Central memory CD4-positive, alpha-beta T cell (primary cell): ENCODE results near the gene MOCS1.
"Not testable (repeated sequence)": the region's sequence is repeated elsewhere in the genome, so short reads cannot be mapped to it uniquely, and the experiment has no call there.

ENCODE experiments used
- DNase-seq: peaks from one replicate; pipeline ENCODE4 v3.0.0; 2022
- total RNA-seq, 3 experiments: gene quantifications; one replicate each; lab custom pipeline; 2026; lab: John Stamatoyannopoulos, UW

The MOCS1 gene
- total RNA-seq, result 0.19 to 1.6 (median 0.92) reads per million in 3 experiments

DNA sequence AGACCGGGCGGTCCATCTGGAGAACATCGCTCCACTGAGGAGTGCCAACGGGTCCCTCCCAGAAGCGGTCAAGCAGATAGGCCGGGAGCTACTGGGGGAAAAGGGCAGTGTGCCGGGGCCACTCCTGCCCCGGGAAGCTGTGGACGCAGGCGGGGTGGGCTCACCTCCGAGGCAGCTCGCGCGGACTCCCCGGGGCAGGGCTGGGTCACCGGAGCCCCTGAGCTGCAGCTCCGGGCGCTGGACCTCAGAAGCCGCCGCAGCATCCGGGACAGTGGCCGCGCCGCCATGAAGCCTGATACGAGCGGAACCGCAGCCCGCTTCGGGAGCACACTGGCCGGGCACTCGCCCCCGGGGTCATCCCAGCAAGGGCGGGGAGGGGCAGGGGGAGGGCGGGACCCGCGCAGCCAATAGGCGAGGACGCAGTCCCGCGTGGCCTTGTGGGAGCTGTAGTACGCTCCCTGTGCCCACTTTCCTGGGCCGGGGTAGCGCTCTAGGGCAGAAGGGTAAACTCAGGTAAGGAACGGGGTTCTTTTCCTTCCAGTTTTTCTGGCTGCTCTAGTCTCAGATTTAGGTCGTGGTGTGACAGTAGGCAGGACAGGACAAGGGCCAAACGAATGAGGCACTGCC, at the start of gene MOCS1:
Gene MOCS1 (minus strand): TSS at position 332 of the 627 bp plus-strand sequence. CDS start 45 bp downstream, at position 287.
- DNase-seq, result no peak

DNA sequence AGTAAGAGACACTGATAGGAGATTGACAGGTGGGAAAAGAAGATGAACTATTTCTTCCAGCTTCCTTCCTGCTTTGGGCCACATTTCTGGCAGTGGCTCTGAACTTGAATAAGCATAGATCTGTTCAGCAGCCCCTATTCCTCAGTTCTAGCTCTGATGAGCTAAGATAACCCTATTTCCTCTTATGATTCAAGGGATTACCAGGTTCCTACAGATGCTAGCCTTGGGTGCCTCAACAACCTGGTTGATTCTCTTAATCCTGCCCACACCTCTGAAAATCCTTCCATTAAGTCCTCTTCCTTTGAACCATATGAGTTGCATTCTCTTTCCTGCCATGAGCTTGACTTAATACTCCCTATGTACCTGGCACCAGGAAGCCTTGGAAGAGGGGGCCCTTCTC, 49.8 kb upstream of the MOCS1 start:
- DNase-seq, result no peak

DNA sequence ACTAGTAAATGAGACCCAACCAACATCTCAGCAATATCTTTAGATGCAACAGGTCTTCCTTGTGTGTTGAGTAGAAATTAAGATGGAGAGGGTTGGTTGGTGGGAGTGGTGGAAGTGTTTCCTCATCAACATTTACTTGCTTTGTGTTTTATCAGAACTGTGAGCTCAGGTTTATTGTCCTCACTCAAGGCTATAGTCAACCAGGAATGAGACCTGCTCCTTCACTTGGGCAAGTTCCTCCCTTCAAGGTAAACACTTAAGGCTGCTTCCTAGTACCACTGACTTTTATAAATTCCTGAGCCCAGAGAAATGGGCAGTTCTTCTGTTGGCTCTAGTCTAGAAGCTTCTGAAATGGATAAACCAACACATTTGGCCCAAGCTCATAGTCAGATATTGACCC, 48.9 kb upstream of the MOCS1 start:
- no peak for DNase-seq

DNA sequence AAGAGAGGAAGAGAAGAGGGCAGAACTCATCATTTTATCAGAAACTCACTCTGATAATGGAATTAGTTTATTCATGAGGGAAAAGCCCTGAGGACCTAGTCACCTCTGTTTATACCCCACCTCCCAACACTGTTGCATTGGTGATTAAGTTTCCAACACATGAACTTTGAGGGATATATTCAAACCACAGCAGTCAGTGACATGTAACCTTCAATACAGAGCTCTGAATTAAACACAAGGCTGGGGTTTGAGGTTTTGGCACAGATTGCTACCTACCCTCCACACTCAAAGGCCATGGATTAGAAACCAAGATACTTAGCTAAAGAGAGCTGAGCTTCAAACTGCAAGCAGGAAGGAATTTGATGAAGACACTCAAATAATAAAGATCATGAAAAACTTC, 48.5 kb upstream of the MOCS1 start:
- DNase-seq, result no peak

DNA sequence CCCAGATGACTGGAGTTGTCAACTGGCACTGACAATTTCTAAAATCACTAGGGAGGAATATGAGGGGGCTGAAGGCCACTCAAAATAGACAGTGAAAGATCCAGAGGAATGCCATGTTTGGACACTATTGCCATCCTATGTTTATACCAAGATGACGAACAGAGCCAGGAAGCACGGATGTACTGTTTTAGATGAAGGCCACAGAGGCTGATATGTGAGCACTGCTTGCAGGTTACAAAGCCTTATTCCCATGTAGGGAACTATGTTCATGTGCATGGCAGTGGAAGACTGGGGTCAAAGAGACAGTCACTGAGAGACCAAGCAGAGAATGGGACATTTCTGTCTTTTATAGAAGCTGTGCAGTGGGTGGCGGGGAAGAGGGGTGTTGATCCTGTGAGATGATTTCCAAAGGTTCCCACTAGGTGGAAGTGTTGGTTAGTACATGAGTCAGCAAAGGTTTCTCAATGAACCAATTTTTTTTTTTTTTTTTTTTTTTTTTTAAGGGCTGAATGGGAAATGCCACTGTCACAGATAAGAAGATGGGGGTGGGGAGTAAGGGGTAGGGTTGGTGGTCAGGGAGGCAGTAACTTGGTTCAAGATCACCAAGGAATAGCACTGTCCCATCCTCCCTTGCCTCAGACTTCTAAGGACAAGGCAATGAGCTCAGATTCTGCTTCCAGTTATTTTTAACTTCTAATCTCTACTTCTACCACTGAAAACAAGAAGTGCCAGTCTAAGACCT, 46.7 kb upstream of the MOCS1 start:
- DNase-seq, result no peak

DNA sequence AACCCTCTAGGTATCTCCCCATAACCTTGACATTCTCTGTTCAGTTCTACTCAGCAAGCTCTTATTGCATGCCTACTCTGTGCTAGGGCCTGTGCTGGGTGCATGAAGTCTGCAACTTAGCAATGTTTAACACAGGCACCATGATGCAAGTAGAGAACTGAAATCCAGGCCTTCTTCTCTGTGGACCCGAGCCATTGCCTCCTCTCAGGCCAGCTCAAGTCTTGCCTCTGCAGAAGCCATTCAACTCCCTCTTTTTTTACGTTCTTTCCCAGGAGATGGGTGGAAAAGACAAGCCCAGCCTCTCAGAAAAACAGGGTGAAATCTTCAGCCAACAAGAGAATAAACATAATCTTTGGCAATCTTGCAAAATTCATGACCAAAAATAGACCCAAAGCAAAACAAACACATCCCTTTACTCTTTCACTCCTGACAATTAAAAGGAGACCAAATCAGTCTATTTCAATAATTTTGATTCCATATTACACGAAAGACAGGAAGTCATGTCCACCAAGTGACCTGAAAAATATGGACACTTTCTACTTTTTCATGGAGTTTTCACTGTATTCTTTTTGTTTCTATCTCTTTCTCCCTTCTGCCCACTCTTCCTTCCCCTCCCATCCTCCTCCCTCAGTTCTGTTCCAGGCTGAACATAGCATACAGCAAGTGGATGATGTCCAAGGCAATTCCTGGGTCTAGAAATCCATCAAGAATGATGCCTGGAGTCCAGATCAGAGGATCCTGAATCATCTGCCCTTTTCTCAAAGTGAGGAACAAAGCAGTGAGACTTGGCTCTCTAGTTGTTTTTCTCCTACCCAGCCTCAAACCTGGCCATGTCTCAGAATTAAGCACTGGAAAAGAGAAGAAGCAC, 45.4 kb upstream of the MOCS1 start:
- DNase-seq, result no peak

DNA sequence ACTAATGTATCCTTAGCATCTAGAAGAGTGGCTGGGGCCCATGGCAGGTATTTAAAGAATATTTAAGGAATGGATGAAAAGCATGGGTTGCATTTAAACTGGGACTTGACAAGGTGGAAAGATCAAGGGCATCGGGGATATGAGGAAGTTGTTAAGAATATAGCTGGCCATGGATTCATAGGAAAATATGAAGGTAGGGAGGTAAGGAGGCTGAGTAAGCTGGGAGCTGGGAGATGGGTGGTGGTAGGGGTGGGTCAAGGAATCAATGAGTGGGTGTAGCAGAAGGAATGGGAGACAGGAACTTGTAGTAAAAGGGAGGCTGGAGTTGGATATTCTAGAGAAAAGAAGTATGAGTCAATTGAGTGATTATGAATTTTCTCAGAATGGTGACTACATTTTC, 44.0 kb upstream of the MOCS1 start:
- no peak for DNase-seq

DNA sequence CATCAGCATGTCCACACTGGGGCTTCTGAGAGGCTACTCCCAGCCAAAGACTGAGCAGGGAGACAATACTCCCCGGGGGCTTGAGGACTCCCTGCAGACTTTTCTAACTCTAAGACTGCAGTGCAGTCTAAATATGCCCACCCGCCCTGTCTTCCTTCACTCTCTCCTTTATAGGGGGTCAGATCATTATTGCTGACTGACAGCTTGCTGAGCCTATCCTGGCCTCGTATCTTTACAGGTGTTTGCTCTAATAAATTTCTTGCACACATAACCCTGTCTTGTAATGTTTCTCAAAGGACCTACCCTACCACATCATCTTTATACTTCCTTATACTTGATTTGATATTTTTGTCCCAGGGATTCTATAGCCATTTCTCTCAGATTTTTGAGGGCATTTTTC, 39.4 kb upstream of the MOCS1 start:
- DNase-seq, result no peak

DNA sequence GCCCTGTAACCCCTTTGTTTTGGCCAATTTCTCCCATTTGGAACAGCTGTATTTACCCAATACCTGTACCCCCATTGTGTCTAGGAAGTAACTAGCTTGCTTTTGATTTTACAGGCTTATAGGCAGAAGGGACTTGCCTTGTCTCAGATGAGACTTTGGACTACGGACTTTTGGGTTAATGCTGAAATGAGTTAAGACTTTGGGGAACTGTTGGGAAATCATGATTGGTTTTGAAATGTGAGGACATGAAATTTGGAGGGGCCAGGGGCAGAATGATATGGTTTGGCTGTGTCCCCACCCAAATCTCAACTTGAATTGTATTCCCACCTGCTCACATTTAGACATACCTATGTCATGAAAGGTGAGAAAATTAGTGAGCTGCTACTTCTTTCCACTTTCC, 38.5 kb upstream of the MOCS1 start:
- DNase-seq, result not testable (repeated sequence)

DNA sequence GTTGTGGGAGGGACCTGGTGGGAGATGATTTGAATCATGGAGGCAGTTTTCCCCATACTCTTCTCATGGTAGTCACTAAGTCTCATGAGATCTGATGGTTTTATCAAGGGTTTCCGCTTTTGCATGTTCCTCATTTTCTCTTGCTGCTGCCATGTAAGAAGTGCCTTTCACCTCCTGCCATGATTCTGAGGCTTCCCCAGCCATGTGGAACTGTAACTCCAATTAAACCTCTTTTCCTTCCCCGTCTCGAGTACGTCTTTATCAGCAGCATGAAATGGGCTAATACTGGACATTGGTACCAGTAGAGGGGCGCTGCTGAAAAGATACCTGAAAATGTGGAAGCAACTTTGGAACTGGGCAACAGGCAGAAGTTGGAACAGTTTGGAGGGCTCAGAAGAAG, 36.9 kb upstream of the MOCS1 start:
- DNase-seq, result not testable (repeated sequence)

DNA sequence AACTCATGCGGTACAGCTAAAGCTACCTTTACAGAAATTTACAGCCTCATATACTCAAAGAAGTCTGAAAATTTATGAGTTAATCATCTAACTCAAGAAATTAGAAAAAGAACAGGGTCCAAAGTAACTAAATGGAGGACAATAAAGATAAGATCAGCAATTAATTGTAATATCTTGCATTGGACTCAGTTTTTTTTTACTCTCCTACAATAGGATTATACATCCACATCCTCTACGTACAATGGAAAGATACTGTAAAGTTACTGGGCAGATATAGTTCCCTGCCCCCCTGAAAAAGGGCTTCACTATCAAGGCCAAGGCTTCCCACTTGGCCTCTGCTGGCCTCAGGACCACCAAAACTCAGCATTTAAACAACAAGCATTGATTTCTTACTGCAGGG, 31.5 kb upstream of the MOCS1 start:
- no peak for DNase-seq

DNA sequence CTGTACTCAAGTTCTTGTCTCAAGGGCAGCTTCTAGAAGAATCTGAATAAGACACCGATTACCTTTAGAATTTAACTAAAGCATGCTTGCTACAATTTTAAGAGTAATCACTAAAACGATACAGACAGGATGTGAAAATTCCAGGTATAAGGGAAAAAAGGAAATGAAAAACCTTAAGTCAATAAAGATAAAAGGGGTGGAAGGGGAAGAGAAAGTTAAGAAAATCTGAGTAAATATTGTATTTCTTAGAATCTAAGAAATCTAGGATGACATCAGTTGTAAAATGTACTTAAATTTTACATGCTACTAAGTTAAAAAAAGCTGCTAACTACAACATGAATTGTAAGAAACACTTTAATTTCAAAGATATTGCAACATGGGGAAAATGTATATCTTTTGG, 30.3 kb upstream of the MOCS1 start:
- DNase-seq, result no peak

DNA sequence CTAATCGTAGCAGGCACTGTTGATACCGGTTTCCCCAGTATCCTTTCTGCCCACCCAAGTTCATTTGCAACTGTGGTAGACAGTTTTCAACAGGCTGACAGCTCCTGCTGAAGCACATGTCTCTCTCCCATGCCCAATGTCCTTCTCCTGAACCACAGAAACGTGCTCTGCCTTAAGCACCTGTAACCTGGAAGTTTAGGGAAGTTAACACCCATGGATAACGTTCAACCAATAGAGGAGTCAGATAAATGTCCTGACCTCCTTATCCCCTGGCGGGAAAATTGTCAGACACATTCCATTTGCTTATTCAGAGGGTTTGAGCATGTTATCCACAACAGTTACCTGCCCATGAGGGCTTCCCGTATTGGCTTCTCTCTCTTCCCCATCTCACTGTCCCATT, 29.8 kb upstream of the MOCS1 start:
- no peak for DNase-seq

DNA sequence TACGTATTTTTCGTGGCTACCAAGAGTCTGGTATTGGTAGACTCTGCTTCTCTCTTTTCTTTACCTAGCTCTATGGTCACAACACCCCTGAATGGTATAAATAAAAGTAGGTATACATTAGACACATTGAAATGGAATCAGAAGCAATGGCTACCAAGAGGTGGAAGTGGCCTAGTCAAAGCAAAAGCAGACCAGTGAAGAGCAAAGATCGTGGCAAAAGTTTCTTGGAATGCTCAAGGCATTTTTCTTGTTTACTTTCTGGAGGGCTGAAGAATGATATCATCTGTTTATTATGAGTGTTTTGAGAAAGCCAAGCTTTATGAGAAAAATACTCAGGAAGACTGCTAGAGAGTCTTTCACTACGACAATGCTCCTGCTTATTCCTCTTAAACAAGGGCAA, 28.6 kb upstream of the MOCS1 start:
- no peak for DNase-seq

DNA sequence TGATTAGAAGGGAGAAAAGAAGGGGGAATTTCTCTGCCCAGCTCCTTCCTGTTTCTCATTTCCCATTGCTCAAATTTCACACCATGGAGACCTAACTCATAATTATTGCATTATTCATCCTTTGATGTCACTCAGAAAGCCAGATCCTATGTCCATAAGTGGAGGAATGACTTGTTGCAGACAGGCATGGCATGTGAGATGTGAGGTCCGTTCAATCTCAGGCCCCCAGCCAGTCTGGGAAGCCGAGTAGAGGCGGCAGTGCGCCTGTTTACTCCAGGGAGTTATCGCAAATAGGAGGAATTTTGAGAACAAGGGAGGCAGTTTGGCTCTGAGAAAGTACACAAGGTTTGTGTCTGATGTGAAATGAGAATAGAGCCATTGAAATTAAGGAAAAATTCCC, 26.9 kb upstream of the MOCS1 start:
- no peak for DNase-seq

DNA sequence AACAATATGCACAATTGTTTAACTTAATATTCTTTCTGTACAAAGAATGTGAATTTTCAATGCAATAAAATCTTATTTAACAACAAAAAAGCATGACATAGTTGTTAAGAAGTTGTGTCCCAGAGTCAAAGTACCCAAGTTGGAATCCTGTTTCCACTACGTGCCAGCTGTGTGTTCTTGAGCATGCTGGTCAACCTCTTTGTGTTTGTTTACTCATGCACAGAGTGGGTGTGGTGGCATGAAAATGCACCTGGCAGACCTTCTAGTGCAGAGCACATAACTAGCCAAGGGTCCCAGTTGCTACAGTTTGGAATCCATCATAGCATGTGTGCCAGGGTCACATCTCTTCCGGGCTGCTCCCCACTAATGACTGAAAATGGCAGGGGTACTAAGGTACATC, 24.7 kb upstream of the MOCS1 start:
- no peak for DNase-seq

DNA sequence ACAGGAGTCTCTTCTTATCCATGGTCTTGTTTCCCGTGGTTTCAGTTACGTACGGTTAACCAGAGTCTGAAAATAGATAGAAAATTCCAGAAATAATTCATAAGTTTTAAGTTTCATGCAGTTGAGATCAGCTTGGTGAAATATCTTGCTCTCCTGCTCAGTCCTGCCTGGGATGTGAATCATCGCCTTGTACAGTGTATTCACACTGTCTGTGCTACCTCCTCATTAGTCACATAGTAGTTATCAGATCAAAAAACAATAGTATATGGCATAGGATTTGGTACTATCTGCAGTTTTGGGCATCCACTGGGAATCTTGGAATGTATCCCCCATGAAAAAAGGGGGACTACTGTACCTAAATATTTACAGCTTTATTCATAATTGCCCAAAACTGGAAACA, 22.7 kb upstream of the MOCS1 start:
- no peak for DNase-seq

DNA sequence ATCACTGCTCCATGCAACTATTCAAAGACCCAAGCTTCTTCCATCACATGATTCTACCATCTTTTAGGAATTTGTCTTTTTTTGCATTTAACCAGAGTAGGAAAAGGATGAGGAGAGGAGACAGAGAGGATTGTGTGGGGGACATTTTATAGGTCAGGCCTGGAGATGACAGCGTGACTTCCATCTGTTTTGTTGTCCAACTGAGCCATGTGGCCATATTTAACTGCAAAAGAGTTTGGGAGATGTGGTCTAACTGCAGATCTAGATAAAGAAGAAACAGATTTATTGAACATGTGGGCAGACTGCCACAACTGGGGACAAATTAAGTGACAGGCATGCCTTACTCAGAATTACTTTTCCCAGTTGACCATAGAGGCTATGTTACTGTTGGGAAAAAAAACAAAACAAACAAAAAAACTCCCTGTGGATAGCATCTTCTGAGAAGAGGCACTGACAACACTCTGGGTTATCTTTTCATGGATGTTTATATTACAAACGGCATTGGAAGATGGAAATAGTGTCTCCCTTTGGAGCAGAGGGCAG, 18.9 kb upstream of the MOCS1 start:
- no peak for DNase-seq

DNA sequence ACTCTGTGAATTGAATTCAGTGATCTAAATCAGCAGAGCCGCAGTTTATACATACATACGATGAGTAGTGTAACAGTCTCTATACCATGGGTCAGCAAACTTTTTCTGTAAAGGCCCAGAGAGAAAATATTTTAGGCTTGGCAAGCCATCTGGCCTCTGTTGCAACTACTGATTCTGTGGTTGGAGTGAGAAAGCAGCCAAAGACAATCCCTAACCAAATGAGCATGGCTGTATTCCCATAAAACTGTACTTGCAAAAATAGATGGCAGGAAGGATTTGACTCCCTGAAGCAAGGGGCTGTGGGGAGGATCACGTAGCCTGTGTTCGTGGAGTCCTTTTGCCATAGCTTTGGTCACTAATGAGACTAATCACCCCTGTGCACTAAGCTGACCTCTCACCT, 17.9 kb upstream of the MOCS1 start:
- DNase-seq, result no peak

DNA sequence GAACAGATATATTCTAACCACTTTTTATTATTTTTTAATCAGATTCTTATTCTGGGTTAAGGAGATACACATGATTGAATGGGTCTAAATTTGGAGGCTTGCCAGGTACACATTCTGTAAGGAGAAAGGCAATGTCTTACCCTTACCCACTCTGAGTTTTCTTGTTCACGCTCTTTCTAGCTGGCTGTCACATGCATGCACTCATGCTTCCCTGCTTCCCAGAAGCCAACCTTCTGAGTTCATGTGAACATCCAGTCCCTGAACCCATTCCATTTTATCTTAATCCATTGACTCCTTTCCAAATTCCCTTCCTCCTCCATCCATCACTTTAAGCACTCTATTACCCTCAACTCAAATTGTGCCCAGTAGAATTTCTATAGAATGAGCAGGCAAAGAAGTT, 17.5 kb upstream of the MOCS1 start:
- no peak for DNase-seq

DNA sequence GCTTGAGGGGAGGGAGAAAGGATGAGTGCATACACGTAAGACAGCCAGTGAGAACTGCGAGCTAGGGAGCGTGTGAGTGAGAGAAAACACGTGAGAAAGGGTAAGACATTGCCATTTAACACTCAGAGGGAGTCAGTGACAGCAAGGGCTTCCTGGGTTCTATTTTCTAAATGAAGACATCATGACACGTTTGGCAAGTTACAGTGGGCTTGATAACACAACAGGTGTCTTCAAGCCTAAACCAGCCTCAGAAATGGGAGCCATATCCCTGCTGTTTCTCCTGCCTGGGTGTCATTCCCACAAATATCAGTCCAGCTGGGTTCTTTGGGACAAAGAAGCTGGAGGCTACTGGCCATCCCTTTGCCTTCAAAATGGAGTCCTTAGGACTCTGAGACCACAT, 16.9 kb upstream of the MOCS1 start:
- DNase-seq, result no peak

DNA sequence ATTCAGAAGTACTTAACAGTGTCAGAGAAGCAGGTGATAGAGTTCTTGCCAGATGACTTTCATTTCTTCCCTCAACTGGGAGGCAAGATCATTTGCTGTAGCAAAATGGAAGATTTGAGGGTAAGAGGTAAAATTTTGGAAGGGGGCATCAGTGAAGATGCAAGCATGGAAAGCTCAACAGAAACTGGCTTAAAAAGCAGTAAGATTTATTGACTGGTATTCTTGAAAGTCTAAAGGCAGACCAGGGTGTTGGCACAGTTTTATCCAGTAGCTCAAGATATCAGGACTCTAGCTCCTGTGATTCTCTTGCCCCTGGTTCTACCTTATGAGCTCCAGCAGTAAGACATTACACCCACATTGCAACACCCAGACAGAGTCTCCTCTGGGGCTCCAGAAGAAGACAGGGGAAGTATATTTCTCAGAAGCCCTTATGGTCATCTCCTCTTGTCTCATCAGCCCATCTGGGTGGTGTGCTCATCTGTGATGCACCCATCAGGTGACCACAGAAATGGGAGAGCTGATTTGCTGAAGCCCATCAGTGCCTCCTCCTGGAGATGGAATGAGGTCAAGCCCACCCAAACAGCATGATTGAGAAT, 16.0 kb upstream of the MOCS1 start:
- DNase-seq, result no peak

DNA sequence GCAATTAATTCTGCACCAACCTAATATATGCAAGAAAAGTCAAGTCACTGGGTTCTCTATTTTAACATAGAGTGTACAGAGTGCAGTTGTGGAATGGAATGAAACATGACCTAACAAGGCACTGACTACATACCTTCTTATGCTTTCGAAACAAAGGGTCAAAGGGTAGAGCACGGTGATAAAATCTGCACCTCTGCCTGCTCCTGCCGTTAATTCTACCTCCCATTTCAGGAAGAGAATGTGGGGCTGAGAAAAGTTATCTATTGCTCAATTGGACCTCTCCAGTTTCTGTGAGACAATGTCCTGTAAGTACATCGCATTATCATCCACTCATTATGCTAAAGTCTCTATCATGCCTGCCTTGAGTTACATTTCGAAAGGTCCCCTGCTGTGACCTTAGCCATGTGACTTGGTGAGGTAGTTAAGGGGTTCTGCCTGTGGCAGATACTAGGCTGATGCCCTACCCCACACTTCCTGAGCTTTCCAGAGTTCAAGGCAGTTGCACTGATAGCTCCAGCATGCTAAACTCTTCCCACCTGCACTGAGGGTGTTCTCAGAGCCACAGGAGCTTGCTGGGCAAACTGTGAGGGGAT, 14.0 kb upstream of the MOCS1 start:
- DNase-seq, result no peak
